Retinal pigment epithelial cell (primary cell): Measurements from ENCODE around the gene GAMT.

Experiments used
- DNase-seq: peaks from one replicate; pipeline ENCODE4 v3.0.0-alpha.2; 2010; ENCODE audit warnings: low read depth
- H3K4me3 ChIP-seq: 2 replicates; pipeline ENCODE4 v1.5.1; 2011; ENCODE audit warnings: mild to moderate bottlenecking, low read length, control low read depth, moderate library complexity
- TF ChIP-seq, protein P1 (sequence below): conservative IDR thresholded peaks from 2 replicates; pipeline ENCODE4 v1.5.1; 2011; ENCODE audit warnings: low read depth, low read length, control low read depth, inconsistent platforms

Gene GAMT

DNA sequence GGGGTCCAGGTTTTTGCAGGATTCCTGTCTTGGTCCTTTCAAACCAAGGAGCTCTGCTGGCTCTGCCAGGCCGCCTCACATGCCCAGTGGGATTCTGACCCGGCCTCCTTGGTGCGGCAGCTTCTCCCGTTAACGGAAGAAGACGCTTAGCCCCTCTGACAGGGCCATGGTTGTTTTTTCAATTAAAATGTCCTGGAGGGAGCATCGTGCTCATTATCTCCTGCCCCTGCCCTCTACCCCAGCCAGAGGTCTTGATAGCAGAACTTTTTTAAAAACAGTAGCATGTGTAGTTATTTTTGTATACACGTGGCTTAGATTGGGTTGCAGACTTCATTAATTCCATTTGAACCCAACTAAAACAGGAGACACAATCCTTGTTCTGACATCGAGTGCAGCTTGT, 25.4 kb upstream of the GAMT start:
- TF ChIP-seq, protein P1, sequence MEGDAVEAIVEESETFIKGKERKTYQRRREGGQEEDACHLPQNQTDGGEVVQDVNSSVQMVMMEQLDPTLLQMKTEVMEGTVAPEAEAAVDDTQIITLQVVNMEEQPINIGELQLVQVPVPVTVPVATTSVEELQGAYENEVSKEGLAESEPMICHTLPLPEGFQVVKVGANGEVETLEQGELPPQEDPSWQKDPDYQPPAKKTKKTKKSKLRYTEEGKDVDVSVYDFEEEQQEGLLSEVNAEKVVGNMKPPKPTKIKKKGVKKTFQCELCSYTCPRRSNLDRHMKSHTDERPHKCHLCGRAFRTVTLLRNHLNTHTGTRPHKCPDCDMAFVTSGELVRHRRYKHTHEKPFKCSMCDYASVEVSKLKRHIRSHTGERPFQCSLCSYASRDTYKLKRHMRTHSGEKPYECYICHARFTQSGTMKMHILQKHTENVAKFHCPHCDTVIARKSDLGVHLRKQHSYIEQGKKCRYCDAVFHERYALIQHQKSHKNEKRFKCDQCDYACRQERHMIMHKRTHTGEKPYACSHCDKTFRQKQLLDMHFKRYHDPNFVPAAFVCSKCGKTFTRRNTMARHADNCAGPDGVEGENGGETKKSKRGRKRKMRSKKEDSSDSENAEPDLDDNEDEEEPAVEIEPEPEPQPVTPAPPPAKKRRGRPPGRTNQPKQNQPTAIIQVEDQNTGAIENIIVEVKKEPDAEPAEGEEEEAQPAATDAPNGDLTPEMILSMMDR = no peak
- H3K4me3 ChIP-seq = no peak overlapping the region
- no peak for DNase-seq

DNA sequence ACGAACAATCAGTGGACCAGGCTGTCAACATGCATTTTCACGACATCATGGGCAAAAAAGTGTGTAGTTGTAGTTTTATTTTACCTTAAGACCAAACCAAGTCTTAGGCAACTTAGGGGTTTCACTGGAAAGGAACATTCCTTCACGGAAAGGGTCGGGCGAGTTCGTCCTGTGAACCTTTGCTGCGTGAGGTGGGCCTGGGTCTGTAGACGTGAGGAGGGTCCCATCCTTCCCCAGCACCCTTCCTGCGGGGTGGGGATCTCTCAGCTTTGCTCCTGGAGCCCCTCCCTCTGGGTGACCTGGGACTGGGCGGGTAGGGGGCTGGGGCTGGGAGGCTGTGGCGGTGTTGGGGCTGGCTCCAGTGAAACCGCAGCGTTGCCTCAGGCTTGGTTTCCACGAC, 24.6 kb upstream of the GAMT start:
- no peak for DNase-seq
- no peak overlapping the region for H3K4me3 ChIP-seq
- TF ChIP-seq, protein P1 = no peak

DNA sequence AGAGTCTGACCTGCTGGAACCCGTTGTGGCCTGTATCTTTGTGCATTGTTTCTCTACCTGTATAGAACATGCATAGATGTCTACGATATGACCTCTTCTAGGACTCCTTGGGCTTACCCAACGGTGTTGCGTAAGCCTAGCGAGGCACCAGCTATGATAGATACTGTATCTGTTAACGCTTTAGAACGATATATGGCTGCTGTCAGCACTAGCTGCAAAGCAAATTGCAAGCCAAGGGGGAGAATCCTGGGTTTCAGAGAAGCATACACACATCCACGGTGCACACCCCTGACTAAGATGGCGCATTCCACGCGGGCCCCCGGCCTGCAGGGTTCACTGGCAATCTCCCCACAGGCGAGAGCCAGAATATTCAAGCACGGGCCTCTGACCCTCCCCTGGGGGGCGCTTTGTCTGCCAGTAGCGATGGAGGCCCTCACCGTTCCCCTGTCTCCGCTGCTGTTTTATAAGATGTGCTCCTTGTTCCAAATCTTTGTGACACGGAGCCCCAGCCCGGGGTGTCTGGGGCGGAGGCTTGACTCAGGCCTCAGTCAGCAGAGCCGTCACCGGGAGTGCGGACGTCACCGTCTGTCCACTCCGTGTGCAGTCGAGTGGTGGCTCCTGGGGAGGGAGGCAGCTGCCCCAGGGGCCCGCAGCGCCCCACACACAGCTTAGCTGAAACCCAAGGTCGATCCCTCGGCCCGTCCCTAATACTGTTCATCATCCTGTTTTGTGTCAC, 23.9 kb upstream of the GAMT start:
- H3K4me3 ChIP-seq = no peak overlapping the region
- no peak for DNase-seq
- TF ChIP-seq, protein P1 = no peak

DNA sequence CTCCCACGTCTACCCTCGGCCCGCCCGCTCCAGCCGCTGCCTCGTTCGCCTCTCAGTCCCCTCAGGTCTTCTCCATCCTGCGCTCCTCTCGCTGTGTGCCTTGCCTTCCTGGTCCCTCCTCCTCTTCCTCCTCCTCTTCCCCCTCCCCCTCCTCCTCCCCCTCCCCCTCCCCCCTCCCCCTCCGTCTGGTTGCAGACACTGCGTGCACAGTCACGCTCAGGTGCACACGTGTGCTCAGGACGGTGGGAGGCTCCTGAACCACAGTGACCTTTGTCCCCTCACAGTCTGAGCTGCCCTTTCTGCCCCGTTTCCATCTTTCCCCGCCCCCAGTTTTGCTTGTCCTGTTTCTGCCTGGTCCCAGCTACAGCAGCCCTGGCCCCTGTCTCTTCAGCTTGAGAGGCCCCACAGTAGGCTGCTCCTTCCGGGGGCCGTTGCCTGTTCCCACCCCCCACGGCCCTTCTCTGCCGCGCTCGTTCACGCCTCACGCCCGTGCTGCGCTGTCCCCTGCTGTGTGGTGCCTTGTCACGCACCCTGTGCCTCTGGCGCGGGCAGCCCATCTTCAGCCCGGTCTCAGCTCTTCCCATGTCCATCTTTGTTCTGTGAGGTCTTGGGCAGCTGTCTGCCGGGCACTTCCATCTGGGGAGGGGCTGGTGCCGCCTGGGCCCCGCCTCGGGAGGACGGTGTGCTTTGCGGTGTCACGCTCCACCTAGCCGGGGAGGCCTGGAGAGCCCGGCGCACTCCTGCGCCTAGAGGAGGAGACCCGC, 23.0 kb upstream of the GAMT start:
- H3K4me3 ChIP-seq = no peak overlapping the region
- TF ChIP-seq, protein P1 = no peak
- no peak for DNase-seq

DNA sequence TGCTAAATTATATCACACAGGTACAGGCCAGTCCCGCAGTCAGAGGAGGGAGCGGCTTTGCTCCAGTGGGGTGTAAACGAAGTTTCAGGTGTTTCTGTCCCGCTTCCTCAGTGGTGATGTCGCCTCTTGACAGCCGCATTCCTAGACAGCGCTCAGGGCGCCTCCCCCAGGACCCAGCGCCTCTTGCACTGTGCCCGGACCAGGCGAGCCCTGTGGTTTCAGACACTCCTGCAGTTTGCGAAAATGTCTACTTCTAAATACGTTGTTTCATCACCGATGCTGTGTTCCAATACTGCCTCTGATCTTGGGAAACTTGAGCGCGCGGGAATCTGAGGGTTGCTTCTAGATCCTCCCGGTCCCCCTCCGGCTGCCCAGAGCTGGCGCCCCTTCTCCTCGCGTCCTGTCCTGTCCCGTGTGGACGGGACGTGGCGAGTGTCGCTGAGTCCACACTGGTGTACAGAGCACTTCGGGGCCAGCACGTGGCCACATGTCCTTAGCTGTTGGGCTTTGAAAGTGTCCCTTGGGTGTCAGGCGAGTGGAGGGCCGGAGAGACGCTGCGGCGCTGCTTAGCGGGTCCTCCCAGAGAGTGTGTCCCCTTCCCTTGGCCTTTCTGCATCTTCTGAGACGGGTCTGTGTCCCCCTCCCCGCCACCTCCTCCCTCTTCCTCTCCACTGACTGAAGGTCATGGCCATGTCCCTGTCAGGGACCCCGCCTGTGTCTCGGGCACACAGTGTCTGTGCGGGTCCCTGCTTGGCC, 22.3 kb upstream of the GAMT start:
- TF ChIP-seq, protein P1 = no peak
- H3K4me3 ChIP-seq = no peak overlapping the region
- no peak for DNase-seq

DNA sequence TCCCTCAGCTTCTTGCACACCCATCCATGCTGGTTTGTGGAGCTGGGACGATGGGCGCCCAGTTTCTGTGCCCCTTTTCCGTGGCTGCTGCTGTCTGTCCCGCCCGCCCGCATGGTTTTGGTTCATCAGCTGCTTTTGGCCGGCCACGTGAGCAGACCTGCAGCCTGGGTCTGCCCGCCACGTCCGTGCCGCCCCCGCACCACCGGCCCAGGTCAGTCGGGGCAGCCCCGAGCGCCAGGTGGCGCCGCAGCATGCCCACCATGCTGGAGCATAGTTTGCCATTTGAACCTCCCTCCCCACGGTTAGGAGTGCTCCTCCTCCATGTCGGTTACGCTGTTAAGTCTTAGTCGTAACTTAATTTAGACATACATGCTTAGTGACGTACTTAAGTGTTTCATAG, 21.6 kb upstream of the GAMT start:
- TF ChIP-seq, protein P1 = no peak
- DNase-seq = no peak
- no peak overlapping the region for H3K4me3 ChIP-seq

DNA sequence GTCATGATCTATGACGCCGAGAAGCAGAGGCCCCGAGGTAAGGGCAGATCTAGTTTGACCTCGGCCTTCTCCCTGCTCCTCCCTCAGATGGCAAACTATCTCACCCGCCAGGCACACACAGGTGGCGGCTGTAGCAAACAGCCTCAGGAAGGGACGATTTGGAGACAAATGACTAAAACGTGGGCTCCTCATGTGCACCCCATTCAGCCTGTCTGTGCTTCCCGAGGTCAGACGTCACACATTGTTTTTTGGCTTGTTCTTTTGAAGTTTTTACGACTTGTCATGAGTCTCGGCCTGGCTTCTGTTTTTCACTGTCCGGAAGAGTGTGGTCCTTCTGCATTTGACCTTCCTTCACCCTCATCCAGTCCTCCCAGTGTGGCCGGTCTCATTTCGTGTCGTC, 21.0 kb upstream of the GAMT start:
- H3K4me3 ChIP-seq = no peak overlapping the region
- TF ChIP-seq, protein P1 = no peak
- no peak for DNase-seq
